Common myeloid progenitor, CD34-positive (primary cell): Measurements from ENCODE around the gene DBR1.

ENCODE experiments used
- CTCF ChIA-PET: fragments of 350-600 bp; sonication (Branson Sonifier 250); formaldehyde crosslinking; loops from one replicate; lab custom pipeline; 2021; ENCODE audit warnings: antibody characterized with exemption; lab: Charles Lee
- POLR2A ChIA-PET: fragments of 350-600 bp; sonication (Branson Sonifier 250); formaldehyde crosslinking; loops from one replicate; lab custom pipeline; 2021; ENCODE audit warnings: antibody characterized with exemption; lab: Charles Lee
- DNase-seq, 3 donors: peaks; one replicate each; pipeline versions ENCODE4 v3.0.0 to v3.0.0-alpha.2; 2013
- H3K27ac ChIP-seq, 2 experiments: 1 replicate in 1 of 2; 2 replicates in 1 of 2; pipeline ENCODE4 v1.7.0; 2013; ENCODE audit warnings: inconsistent platforms in 2 of 2, low read length in 2 of 2, mild to moderate bottlenecking in 2 of 2, low read depth in 1 of 2, moderate library complexity in 1 of 2; ENCODE audit not compliant: severe bottlenecking in 2 of 2, insufficient read depth in 1 of 2, poor library complexity in 1 of 2
- H3K27me3 ChIP-seq, 5 experiments: replicated peaks in 2 of 5; 1 replicate in 3 of 5; 2 replicates in 2 of 5; pipeline versions ENCODE4 v1.6.1 to v1.7.0; 2013; ENCODE audit warnings: low read length in 4 of 5, mild to moderate bottlenecking in 2 of 5, moderate library complexity in 2 of 5, inconsistent platforms in 1 of 5; ENCODE audit not compliant: insufficient read depth in 5 of 5, control insufficient read depth in 4 of 5
- H3K36me3 ChIP-seq, 4 experiments: 1 replicate in 2 of 4; 2 replicates in 2 of 4; pipeline versions ENCODE4 v1.6.1 to v1.7.0; 2013; ENCODE audit warnings: low read length in 3 of 4, control low read depth in 1 of 4, mild to moderate bottlenecking in 1 of 4; ENCODE audit not compliant: control insufficient read depth in 4 of 4, insufficient read depth in 4 of 4
- H3K4me1 ChIP-seq, 4 experiments: 1 replicate in 3 of 4; 2 replicates in 1 of 4; pipeline versions ENCODE4 v1.6.1 to v1.7.1; 2013; ENCODE audit warnings: low read length in 3 of 4, mild to moderate bottlenecking in 3 of 4, control low read depth in 1 of 4, inconsistent platforms in 1 of 4, moderate library complexity in 1 of 4; ENCODE audit not compliant: control insufficient read depth in 4 of 4, insufficient read depth in 4 of 4; ENCODE audit errors: control extremely low read depth in 1 of 4
- H3K4me3 ChIP-seq, 7 experiments: 1 replicate in 4 of 7; 2 replicates in 3 of 7; pipeline versions ENCODE4 v1.5.1 to v1.7.0; 2013; ENCODE audit warnings: mild to moderate bottlenecking in 7 of 7, low read length in 6 of 7, moderate library complexity in 6 of 7, inconsistent platforms in 2 of 7, low read depth in 2 of 7, control low read depth in 1 of 7; ENCODE audit not compliant: insufficient read depth in 4 of 7, control insufficient read depth in 1 of 7; ENCODE audit errors: extremely low read depth in 1 of 7
- H3K9me3 ChIP-seq, 5 experiments: 1 replicate in 4 of 5; 2 replicates in 1 of 5; pipeline versions ENCODE4 v1.6.1 to v1.7.1; 2013; ENCODE audit warnings: low read length in 4 of 5, mild to moderate bottlenecking in 2 of 5, inconsistent platforms in 1 of 5, low read depth in 1 of 5, moderate library complexity in 1 of 5; ENCODE audit not compliant: control insufficient read depth in 4 of 5, insufficient read depth in 2 of 5; ENCODE audit errors: control extremely low read depth in 1 of 5
- WGBS: methylation state at CpG from one replicate; pipeline ENCODE4 v1.1.5; 2013; ENCODE audit not compliant: insufficient coverage; 5-methylcytosine and 5-hydroxymethylcytosine counted together

The DBR1 gene

GRCh38 chr3:138200424-138200823 lies 25.7 kb upstream of the DBR1 start:
- H3K36me3 ChIP-seq = peaks cover 3 to 11% (median 8%) of the 10 kb centered on the region in 4 experiments
- peaks cover 3 to 54% (median 29%) of the 10 kb centered on the region in 4 experiments for H3K4me1 ChIP-seq
- no peaks in the 10 kb centered on the region for H3K27me3 ChIP-seq
- peak in 2 of 3 donors; percentile 34 to 56 for DNase-seq
- ChIA-PET POLR2A (no interaction called here), CTCF (no interaction called here)
- H3K9me3 ChIP-seq = no peaks in the 10 kb centered on the region
- H3K4me3 ChIP-seq = peak overlapping the region in 4 of 7 experiments; percentile 8 to 58 (median 42)
- WGBS = no CpG with 5 or more reads among the region's 1 CpG
- H3K27ac ChIP-seq = peak overlapping the region; percentile 41 to 75

DNA sequence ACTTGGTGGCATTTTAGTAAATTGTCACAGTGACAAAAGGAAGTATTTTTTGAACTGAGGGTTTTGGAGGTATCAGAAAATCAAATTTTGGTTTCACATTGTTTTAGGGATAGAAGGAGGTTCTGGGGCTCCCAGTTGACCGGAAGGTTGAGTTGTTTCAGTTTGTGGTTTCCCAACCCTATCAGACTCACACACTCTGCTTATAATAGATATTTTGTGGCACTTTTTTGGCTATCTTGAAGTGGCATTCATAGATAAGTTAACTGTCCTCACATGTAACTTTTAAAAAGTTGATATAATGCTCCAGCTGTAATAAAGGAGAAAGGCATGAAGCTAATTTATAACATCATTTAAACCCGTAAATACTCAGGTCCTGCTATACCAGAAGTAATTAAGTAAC lies 25.1 kb upstream of the DBR1 start:
- H3K36me3 ChIP-seq = peaks cover 5 to 11% (median 7%) of the 10 kb centered on the region in 4 experiments
- ChIA-PET CTCF (interaction anchor here (1.4 kb wide), 1 partner anchor 10 kb away, joined by 5 read pairs; no protein-coding TSS in a partner anchor), POLR2A (no interaction called here)
- DNase-seq = peak; percentile 73 to 94 (median 89)
- peak overlapping the region; percentile 41 to 75 for H3K27ac ChIP-seq
- no peaks in the 10 kb centered on the region for H3K27me3 ChIP-seq
- peak overlapping the region in 5 of 7 experiments; percentile 2 to 58 (median 35) for H3K4me3 ChIP-seq
- peaks cover 3 to 54% (median 29%) of the 10 kb centered on the region in 4 experiments for H3K4me1 ChIP-seq
- H3K9me3 ChIP-seq = no peaks in the 10 kb centered on the region
- no CpG with 5 or more reads among the region's 2 CpGs for WGBS

GRCh38 chr3:138197524-138197923 lies 22.8 kb upstream of the DBR1 start:
- Histone ChIP-seq H3K27ac (no peak overlapping the region), H3K36me3 (peaks cover 2 to 8% (median 5%) of the 10 kb centered on the region in 4 experiments), H3K27me3 (no peaks in the 10 kb centered on the region), H3K4me3 (no peak overlapping the region), H3K4me1 (peaks cover 3 to 36% (median 21%) of the 10 kb centered on the region in 4 experiments), H3K9me3 (no peaks in the 10 kb centered on the region)
- ChIA-PET CTCF (interaction anchor here (1.2 to 1.3 kb wide), 2 partner anchors 11 to 22 kb away, joined by 3 to 4 read pairs; partner anchors contain the start of gene DBR1), POLR2A (no interaction called here)
- no CpG with 5 or more reads among the region's 1 CpG for WGBS
- no peak for DNase-seq

GRCh38 chr3:138197058-138197457 lies 22.3 kb upstream of the DBR1 start:
- no peaks in the 10 kb centered on the region for H3K9me3 ChIP-seq
- ChIA-PET POLR2A (interaction anchor here (0.6 kb wide), 1 partner anchor 23 kb away, joined by 3 read pairs; no protein-coding TSS in a partner anchor), CTCF (interaction anchor here (1.2 to 1.3 kb wide), 2 partner anchors 11 to 22 kb away, joined by 3 to 4 read pairs; partner anchors contain the start of gene DBR1)
- peaks cover 3 to 32% (median 21%) of the 10 kb centered on the region in 4 experiments for H3K4me1 ChIP-seq
- DNase-seq = peak in 2 of 3 donors; percentile 55 to 60
- no peak overlapping the region for H3K27ac ChIP-seq
- WGBS = 95% methylated on average over 5 of the region's 5 CpGs
- H3K36me3 ChIP-seq = peaks cover 2 to 9% (median 5%) of the 10 kb centered on the region in 4 experiments
- no peak overlapping the region for H3K4me3 ChIP-seq
- H3K27me3 ChIP-seq = no peaks in the 10 kb centered on the region

GRCh38 chr3:138196023-138196422 lies 21.3 kb upstream of the DBR1 start:
- no peaks in the 10 kb centered on the region for H3K27me3 ChIP-seq
- DNase-seq = no peak
- peaks cover 2 to 17% (median 10%) of the 10 kb centered on the region in 4 experiments for H3K36me3 ChIP-seq
- no peaks in the 10 kb centered on the region for H3K9me3 ChIP-seq
- H3K4me1 ChIP-seq = peaks cover 3 to 25% (median 20%) of the 10 kb centered on the region in 4 experiments
- H3K27ac ChIP-seq = no peak overlapping the region
- WGBS = 100% methylated on average over 1 of the region's 2 CpGs
- CTCF ChIA-PET = interaction anchor here (1.8 to 2.4 kb wide), 2 partner anchors 15 to 24 kb away, joined by 4 to 6 read pairs; no protein-coding TSS in a partner anchor
- H3K4me3 ChIP-seq = no peak overlapping the region
- POLR2A ChIA-PET = no interaction called here

- no peak for DNase-seq
- WGBS = no CpG with 5 or more reads among the region's 2 CpGs
- Histone ChIP-seq H3K4me3 (no peak overlapping the region), H3K27ac (no peak overlapping the region), H3K27me3 (no peaks in the 10 kb centered on the region), H3K4me1 (peaks cover 3 to 20% (median 17%) of the 10 kb centered on the region in 4 experiments), H3K9me3 (no peaks in the 10 kb centered on the region), H3K36me3 (peaks cover 2 to 18% (median 15%) of the 10 kb centered on the region in 4 experiments)
- ChIA-PET CTCF (interaction anchor here (1.8 to 2.4 kb wide), 2 partner anchors 16 to 25 kb away, joined by 4 to 6 read pairs; no protein-coding TSS in a partner anchor), POLR2A (no interaction called here)
Observed at GRCh38 chr3:138195481-138195880, 20.8 kb upstream of the DBR1 start.
